NT2/D1 (cell line): Measurements from ENCODE around the gene HOXB5.

ENCODE experiments used
- YY1 ChIP-seq: IDR thresholded peaks from 2 replicates; pipeline ENCODE4 v1.6.1; 2011; ENCODE audit not compliant: insufficient read length, insufficient read depth
- ZNF274 ChIP-seq: IDR thresholded peaks from 2 replicates; pipeline ENCODE4 v1.6.1; 2011; ENCODE audit warnings: mild to moderate bottlenecking, low read depth, low read length

DNA sequence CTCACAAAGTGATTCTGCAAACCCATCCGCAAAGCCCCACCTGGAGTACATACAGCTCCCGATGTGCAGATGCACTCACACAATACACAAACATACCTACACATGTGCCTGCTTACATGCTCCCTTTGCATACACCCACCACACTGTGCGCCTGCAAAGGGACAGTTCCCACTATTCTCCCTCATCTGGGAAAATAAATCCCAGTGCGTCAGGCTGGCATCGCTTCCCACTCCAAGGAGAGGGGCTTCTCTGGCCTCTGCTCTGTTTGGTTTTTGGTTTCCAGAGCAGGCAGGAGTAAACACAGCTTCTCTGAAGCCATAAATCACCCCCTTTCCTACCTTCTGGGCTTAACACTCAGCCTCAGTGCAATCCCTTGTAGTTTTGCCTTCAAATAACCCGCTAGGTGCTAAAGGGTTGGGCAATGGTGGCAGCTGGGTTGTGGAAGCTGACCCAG is 30.2 kb downstream of the HOXB5 start:
- TF ChIP-seq ZNF274, result no peak
- TF ChIP-seq YY1, result no peak
